COR-L47 (cell line): ENCODE results near the gene PCDHA7.
"Not testable (repeated sequence)": the region's sequence is repeated elsewhere in the genome, so short reads cannot be mapped to it uniquely, and the experiment has no call there.

Source experiments
- DNase-seq: peaks from one replicate; lab custom pipeline; 2025; lab: John Stamatoyannopoulos, UW

The PCDHA7 gene

DNA sequence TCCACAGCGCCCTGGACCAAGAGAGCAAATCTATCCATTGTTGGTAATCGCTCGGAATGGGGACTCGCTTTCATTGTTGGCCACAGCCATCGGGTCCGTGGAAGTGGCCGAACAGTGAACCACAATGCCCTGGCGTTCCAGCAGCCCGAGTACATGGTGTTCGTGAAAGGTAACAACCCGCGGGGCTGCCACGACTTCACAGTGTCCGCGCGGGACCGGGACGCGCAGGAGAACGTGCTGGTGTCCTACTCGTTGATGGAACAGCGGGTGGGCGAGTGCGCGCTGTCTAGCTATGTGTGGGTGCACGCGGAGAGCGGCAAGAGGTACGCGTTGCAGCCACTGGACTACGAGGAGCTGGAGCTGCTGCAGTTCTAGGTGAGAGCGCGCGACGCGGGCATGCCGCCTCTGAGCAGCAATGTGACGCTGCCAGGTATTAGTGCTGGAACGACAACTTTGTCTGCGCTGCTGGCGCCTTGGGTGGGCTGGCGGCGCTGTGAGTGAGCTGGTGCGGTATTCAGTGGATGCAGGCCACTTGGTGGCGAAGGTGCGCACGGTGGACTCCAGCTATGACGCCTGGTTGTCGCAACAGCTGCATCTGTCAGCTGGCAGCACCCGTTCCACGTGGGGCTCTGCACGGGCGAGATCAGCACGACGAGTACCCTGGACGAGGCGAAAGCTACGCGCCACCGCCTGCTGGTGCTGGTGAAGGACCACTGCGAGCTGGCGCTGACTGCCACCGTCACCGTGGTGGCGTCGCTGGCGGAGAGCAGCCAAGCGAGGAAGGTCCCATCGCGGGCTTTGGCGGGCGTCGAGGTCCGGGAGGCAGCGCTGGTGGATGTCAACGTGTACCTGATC, 28.6 kb downstream of the PCDHA7 start:
- no peak for DNase-seq

DNA sequence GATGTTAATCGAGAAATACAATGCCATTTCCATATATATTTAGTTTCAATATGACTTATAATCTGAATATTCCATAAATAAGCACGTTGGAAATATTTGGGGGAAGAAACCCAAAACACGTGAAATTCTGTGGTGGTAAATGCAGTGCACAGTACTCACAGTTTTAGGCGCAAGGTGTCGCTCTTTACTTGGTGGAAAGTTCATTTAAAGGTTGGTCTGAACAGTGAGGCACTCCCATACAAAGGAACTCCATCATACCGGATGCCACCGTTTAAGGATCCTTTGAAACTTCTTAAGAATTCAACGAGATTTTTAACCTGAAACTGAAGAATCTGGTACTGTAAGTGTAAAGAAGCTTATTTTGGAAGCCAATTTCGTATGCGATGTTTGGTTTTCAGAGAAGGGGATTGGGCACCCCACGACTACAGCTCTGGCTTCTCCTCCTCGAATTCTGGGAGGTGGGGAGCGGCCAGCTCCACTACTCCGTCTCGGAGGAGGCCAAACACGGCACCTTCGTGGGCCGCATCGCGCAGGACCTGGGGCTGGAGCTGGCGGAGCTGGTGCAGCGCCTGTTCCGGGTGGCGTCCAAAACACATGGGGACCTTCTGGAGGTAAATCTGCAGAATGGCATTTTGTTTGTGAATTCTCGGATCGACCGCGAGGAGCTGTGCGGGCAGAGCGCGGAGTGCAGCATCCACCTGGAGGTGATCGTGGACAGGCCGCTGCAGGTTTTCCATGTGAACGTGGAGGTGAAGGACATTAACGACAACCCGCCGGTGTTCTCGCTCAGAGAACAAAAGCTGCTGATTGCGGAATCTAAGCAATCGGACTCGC, 34.9 kb downstream of the PCDHA7 start, which contains the start of gene PCDHA11:
Gene PCDHA11, plus strand, starts transcription at position 237 of the 834 bp plus-strand sequence. Its CDS starts 147 bp downstream, at position 384.
- peak; percentile 56 for DNase-seq

DNA sequence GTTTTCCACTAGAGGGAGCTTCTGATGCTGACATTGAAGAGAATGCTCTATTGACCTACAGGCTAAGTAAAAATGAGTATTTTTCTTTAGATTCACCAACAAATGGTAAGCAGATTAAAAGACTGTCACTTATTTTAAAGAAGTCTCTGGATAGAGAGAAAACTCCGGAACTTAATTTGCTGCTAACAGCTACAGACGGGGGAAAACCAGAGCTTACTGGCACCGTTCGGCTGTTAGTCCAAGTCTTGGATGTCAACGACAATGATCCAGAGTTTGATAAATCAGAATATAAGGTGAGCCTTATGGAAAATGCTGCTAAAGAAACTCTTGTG, 35.5 kb downstream of the PCDHA7 start:
- DNase-seq = no peak

DNA sequence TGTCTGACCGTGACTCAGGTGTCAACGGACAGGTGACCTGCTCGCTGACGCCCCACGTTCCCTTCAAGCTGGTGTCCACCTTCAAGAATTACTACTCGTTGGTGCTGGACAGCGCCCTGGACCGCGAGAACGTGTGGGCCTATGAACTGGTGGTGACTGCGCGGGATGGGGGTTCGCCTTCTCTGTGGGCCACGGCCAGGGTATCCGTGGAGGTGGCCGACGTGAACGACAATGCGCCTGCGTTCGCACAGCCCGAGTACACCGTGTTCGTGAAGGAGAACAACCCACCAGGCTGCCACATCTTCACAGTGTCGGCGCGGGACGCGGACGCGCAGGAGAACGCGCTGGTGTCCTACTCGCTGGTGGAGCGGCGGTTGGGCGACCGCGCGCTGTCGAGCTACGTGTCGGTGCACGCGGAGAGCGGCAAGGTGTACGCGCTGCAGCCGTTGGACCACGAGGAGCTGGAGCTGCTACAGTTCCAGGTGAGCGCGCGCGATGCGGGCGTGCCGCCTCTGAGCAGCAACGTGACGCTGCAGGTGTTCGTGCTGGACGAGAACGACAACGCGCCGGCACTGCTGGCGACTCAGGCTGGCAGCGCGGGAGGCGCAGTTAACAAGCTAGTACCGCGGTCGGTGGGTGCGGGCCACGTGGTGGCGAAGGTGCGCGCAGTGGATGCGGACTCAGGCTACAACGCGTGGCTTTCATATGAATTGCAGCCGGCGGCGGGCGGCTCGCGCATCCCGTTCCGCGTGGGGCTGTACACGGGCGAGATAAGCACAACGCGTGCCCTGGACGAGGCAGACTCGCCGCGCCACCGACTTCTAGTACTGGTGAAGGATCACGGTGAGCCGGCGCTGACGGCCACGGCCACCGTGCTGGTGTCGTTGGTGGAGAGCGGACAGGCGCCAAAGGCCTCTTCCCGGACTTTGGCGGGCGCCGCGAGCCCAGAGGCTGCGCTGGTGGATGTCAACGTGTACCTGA, 36.4 kb downstream of the PCDHA7 start:
- DNase-seq = no peak

DNA sequence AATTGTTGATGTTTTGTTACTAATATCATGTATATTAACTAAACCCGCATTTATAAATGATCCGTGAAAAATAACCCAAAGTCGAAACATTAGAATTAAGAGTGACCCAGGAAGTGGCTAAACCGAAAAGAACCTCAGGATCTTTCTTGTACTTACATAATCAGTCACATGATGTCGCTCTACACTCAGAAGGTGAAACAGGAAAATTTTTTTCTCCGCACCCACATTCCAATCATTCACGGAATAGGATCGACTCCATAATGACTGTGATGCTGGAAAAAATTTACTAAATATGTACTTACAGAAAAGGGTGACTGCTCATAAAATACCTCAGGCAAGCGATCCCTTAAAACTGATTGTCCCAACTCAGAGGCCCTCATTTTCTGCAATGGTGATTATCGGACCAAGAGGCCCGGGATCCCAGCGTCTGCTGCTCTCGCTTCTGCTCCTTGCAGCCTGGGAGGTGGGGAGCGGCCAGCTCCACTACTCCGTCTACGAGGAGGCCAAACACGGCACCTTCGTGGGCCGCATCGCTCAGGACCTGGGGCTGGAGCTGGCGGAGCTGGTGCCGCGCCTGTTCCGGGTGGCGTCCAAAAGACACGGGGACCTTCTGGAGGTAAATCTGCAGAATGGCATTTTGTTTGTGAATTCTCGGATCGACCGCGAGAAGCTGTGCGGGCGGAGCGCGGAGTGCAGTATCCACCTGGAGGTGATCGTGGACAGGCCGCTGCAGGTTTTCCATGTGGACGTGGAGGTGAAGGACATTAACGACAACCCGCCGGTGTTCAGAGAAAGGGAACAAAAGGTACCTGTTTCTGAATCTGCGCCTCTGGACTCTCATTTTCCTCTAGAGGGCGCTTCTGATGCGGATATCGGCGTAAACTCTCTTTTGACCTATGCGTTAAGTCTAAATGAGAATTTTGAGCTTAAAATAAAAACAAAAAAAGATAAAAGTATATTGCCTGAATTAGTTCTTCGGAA, 41.3 kb downstream of the PCDHA7 start, which contains the start of gene PCDHA12:
Gene PCDHA12, plus strand, starts transcription at position 224 of the 981 bp plus-strand sequence. Its CDS starts 165 bp downstream, at position 389.
- no peak for DNase-seq

DNA sequence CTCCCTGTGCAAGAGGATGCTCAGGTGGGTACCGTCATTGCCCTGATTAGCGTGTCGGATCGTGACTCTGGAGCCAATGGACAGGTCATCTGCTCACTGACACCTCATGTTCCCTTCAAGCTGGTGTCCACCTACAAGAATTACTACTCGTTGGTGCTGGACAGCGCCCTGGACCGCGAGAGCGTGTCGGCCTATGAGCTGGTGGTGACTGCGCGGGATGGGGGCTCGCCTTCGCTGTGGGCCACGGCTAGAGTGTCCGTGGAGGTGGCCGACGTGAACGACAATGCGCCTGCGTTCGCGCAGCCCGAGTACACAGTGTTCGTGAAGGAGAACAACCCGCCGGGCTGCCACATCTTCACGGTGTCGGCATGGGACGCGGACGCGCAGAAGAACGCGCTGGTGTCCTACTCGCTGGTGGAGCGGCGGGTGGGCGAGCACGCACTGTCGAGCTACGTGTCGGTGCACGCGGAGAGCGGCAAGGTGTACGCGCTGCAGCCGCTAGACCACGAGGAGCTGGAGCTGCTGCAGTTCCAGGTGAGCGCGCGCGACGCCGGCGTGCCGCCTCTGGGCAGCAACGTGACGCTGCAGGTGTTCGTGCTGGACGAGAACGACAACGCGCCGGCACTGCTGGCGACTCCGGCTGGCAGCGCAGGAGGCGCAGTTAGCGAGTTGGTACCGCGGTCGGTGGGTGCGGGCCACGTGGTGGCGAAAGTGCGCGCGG, 42.6 kb downstream of the PCDHA7 start:
- DNase-seq = not testable (repeated sequence)

DNA sequence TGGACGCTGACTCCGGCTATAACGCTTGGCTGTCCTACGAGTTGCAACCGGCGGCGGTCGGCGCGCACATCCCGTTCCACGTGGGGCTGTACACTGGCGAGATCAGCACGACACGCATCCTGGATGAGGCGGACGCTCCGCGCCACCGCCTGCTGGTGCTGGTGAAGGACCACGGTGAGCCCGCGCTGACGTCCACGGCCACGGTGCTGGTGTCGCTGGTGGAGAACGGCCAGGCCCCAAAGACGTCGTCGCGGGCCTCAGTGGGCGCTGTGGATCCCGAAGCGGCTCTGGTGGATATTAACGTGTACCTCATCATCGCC, 43.2 kb downstream of the PCDHA7 start:
- DNase-seq = no peak

DNA sequence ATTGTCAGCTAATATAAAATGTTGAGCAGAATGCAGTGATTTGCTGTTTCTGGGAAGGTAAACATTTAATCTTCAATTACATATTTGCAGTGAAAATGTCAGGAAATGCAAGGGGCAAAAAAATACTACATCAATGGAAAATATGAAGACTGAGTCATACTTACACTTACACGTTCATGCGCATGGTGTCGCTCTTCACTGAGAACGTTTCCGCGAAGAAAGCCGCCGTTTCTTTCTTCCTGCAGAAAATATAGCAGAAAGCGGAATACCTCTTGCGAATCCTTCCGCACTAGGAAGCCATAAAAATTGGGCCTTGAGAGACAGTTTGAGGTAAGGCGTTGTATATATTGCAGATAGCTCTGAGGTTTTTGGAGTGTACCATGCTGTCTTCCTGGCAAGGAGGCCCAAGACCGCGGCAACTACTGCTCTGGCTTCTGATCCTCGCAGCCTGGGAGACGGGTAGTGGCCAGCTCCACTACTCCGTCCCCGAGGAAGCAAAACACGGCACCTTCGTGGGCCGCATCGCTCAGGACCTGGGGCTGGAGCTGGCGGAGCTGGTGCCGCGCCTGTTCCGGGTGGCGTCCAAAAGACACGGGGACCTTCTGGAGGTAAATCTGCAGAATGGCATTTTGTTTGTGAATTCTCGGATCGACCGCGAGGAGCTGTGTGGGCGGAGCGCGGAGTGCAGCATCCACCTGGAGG, 48.0 kb downstream of the PCDHA7 start, which contains the start of gene PCDHA13:
Gene PCDHA13, plus strand, starts transcription at position 236 of the 702 bp plus-strand sequence. Its CDS starts 145 bp downstream, at position 381.
- DNase-seq = no peak

DNA sequence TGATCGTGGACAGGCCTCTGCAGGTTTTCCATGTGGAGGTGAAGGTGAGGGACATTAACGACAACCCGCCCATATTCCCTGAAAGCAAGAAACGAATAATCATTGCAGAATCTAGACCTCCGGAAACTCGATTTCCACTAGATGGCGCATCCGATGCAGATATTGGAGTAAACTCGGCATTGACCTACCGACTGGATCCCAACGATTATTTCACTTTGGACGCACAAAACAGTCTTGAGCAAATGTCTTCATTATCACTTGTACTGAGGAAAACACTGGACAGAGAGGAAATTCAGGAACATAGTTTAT, 48.5 kb downstream of the PCDHA7 start:
- peak; percentile 33 for DNase-seq

DNA sequence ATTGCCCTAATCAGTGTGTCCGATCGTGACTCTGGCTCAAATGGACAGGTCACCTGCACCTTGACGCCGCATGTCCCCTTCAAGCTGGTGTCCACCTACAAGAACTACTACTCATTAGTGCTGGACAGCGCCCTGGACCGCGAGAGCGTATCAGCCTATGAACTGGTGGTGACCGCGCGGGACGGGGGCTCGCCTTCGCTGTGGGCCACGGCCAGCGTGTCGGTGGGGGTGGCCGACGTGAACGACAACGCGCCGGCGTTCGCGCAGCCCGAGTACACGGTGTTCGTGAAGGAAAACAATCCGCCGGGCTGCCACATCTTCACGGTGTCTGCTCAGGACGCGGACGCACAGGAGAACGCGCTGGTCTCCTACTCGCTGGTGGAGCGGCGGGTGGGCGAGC, 49.3 kb downstream of the PCDHA7 start:
- DNase-seq = no peak

DNA sequence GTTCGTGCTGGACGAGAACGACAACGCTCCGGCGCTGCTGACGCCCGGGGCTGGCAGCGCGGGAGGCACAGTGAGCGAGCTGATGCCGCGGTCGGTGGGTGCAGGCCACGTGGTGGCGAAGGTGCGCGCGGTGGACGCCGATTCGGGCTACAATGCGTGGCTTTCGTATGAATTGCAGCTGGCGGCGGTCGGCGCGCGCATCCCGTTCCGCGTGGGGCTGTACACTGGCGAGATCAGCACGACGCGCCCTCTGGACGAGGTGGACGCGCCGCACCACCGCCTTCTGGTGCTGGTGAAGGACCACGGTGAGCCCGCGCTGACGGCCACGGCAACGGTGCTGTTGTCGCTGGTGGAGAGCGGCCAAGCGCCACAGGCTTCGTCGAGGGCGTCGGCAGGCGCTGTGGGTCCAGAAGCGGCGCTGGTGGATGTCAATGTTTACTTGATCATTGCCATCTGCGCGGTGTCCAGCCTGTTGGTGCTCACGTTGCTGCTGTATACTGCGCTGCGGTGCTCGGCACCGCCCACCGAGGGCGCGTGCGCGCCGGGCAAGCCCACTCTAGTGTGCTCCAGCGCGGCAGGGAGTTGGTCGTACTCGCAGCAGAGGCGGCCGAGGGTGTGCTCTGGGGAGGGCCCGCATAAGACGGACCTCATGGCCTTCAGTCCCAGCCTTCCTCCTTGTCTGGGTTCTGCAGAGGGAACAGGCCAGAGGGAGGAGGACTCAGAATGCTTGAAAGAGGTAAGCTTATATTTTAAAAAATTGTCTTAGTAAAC, 50.0 kb downstream of the PCDHA7 start:
- no peak for DNase-seq
